GM19452 (cell line): ENCODE results near the gene ST6GALNAC2.

Experiments used
- ATAC-seq: cut with Tn5 transposase; IDR thresholded peaks from one replicate; pipeline ENCODE4 v1.9.1; 2021; ENCODE audit not compliant: unreplicated experiment

Gene ST6GALNAC2

DNA sequence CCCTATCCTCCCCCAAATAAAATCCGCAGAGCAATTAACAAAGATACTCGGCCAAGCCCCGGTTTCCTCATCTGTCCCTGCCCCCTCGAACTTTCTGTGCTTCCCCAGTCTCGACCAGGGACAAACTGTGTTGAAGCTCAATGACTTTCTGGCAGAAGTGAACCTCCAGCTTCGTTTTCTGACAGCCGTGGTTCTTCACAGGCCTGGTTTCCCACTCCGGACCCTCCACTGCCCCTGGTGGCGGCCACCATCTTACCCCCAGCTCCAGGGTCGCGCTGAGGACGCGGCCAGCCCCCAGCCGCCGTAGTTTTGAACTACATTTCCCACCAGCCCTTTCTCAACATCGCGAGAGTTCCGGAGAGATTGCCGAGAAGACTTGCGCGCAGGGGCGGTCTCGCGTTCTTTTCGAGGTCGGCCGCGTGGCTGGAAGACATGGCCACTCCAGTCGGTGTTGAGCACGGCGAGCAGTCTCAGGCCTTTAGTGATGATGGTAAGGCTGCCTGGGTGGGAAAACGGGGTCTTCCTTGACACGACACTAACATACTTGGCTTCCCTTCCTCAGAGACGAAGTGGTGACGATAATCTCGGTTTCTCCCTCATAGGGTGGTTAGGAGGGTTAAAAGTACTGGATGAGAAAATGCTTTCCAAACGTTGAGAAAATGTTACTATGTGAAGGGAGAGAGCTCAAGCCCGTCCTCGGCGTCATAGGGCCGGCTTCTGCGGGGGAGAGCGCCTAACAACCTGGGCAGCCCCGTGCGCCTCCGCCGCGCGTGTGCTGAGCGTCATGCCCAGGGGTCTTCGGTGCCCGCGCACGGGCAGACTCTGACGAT, 28.1 kb downstream of the ST6GALNAC2 start:
- ATAC-seq: peak; percentile 80

DNA sequence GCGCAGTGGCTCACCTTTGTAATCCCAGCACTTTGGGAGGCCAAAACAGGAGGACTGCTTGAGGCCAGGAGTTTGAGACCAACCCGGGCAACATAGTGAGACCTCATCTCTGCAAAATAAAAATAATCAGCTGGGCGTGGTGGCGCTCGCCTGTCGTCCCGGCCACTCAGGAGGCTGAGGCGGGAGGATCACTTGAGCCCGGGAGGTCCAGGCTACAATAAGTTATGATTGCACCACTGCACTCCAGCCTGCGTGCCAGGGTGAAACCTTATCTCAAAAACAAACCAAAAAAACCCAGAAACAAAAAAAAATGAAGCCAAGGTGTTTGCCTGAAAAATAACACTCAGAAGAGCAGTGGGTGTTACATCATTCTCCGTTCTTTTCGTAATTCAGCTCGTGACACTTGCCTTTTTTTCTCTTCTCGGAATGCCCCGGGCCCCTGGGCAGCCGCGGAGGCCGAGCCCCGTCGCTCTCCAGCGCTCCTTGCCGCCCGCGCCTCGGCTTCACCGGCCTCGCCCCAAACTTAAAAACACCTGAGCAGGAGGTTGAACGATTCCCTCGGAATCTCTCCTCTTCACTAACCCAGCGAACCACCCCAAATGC, 28.8 kb downstream of the ST6GALNAC2 start:
- ATAC-seq: peak; percentile 15

DNA sequence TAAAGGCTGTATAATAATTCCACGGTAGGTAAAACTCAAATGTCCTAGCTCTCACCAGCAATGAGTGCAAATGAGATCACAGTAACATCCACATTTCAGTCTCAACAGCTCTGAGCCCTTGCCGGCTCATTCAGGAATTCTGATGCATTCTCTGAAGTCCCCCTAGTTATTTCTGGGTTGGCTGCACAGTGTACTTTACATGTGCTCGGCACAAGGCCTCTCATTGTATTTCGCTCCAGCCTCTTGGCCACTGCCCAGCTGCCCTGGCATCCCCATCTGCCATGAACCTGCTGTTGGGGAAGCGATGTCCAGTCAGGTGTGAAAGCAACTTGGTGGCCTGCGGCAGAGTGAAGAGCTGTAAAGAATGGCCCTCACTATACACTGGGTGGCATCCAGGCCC, 31.5 kb downstream of the ST6GALNAC2 start:
- no peak for ATAC-seq

DNA sequence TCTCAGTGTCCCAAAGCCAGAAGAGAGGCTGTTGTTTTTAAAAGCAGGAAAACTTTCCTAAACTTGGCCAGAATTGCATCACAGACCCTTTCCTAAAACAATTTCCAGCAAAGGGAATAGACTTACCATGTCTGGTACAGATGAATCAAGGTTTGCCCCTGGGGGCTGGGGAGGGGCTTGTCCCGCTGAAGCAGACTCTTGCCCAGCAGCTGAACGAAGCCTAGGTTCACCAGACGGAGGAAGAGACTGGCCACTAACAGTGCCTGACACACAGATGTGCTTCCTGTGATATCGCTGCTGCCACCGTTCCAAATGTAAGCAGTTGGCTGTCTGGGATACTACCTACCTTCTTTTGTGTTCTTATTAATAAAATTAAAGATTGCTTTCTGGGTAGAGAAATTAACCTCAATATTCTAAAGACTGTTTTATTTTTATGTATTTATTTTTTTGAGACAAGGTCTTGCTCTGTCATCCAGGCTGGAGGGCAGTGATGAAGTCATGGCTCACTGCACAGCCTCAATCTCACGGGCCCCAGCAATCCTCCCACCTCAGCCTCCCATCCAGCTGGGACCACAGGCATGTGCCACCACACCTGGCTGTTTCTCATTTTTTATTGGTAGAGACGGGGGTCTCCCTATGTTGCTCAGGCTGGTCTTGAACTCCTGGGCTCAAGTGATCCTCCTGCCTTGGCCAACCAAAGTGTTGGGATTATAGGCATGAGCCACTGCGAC, 32.3 kb downstream of the ST6GALNAC2 start:
- ATAC-seq: no peak

DNA sequence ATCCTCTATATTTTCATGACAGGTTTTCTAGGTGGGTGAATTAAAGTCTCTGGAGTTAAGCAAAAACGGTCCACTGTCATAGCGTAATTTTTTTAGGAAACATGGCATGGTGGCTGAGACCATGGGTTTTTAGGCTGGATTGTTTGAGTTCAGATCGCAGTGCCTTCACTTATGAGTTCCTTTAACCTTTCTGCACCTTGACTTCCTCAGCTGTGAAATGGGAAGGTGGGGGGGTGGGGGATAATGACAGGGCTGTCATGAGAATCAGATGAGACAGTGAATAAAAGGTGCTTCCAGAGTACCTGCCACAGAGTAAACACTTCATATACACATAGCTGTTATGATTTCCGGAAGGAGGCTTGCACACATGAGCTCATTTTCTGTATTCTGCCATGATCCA, 34.0 kb downstream of the ST6GALNAC2 start:
- no peak for ATAC-seq

DNA sequence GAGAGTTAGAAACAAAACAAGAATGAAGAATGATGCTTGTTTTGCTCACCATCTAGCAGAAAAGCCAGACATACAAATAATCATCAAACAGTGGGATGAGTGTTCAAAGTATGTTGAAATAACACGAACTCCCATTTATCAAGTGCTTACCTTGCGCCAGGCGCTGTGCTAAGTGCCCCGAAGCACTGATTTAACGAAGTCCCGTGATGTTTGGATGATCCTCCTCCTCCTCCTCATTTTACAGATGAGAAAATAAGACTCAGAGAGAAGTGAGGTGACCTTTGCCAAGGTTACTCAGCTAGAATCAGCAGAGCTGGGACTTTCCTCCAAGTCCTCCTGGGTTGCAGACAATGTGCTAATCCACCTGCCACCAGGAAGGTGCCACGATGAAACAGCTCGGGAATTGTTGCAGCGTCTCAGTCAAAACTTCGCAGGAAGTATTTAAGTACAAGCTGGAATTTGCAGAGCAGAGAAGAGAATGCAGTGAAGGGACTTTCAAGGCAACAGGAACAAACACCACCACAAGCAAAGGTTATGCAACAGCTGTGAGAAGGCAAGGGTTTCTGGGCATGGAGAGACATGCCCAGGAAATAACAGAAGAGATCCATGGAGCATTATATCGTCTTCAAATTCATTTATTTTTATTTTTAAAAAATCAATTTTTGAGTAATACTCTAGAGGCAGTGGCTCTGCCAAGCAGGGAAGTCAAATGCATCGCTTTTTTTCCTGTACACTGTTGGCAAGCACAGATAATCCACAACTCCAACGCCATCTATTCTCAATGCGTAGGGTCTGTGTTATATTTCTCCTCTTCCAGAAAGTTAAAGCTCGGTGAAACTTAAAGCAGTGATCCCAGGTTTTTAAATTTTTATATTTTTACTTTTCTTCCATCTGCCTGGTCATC, 34.7 kb downstream of the ST6GALNAC2 start:
- no peak for ATAC-seq

DNA sequence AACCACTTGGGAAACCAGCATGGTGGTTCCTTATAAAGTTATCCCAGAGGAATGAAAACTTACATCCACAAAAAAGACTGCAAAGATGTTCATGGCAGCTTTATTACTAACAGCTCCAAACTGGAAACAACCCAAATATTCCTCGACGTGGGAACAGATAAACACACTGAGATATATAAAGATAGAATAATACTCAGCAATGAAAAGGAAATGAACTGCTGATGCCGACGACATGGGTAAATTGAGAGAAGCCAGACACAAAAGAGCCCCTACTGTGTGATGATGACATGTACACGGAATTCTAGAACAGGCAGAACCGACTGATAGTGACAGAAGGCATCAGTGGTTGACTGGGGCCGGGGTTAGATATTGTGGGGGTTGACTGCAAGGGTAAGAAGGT, 36.1 kb downstream of the ST6GALNAC2 start:
- no peak for ATAC-seq

DNA sequence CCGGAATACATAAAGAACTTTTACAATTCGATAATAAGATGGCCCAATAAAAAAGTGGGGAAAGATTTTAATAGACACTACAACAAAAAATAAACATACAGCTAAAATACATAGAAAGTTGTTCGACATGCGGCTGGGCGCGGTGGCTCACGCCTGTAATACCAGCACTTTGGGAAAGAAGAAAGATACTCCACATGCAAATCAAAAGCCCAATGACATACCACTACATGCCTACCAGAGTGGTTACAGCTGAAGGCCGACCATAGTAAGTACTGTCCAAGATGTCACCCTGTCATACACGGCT, 36.5 kb downstream of the ST6GALNAC2 start:
- ATAC-seq: no peak

DNA sequence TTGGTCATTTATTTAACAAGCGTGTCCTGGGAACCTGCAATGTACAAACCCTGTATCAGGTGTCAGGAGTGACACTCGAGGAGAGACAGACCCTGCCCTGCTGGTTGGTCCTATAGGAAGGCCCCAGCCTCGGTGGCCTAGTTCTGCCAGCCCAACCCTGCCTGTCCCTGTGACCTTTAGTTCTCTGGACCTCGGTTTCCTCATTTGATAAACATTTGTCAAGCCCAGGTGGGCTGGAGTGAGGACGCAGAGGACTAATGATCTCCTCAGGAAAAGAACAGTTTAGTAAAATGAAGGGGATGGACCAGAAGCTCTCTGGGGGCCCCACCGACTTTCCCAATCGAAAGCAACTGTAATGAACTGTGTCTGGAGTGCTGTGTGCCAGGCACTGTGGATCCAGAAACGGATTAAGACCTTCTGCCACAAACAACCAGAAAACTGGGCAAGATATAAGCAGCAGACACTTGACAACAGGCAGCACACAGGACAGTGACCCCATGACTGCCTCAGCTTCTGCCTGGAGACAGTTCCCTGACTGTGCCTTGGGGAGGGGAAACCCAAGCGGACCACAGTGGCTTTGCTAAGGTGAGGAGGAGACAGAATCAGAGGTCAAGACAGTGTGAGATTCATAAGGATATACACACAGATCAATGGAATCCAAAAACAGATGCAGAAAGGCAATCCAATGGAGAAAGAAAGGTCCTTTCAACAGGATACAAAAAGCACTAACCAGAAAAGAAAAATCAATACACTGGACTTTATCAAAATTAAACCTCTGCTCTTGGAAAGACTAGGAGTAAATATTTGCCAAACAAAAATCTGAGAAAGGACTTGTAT, 37.1 kb downstream of the ST6GALNAC2 start:
- no peak for ATAC-seq

DNA sequence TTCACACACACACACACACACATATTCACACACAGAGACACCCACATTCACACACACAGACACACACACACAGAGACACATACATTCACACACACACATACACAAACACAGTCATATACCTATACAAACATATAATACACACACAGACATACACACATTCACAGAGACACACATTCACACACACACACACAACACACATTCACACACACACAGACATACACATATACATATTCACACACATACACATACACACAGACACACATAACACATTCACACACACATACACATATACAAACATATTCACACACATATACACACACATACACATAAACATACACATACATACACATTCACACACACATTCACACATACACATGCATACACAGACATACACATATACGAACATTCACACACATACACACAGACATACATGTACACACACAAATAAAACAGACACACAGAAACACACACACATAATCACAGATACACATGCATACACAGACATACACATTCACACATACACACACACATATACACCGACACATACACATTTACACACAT, 37.9 kb downstream of the ST6GALNAC2 start:
- no peak for ATAC-seq

DNA sequence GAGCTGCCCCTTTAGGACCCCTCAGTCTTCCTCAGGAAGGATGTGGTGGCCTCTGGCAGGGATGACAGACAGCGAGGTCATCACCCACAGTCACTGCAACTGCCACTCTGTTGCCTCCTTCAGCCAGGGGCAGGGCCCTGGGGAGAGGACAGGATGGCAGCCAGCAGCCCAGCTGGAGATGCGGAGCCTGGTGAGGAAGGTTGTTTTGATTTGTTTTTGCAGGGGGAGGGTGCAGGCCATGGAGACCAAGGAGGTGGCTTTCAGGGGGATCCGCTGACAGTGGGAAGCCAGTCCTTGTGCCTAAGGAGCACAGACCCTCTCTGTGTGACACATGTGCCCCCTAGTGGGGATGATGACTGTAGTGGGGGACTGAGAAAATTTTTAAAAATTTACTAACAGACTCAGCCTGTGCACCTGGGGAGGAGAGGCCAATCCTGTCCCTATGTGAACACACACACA, 38.4 kb downstream of the ST6GALNAC2 start:
- no peak for ATAC-seq

DNA sequence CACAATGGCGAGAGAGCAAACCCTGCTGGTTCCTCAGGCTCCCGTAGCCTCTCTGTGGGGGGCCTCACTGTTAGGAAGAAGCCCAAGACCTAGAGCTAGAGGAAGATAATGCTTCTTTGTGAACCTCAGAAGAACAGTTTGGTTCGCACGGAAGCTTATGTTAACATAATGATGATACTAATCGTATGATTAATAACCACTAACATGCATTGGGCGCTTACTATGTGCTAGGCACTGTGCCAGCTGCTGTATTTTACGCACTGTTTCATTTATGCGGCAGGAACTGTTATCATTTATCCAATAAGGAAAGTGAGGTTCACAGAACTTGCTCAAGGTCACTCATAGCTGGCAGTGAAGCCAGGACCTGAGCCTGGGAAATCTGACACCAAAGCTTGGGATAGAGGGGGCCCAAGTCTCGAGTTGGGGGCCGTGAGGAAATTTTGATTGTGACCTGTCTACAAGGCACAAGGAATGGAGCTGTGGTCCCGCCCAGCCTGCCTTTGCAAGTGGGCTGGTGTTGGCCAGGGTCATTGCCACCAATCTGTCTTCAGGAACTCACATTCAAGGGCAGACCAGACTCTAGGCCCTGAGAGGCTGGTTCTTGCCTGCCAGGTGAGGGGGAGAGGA, 39.0 kb downstream of the ST6GALNAC2 start:
- ATAC-seq: no peak

DNA sequence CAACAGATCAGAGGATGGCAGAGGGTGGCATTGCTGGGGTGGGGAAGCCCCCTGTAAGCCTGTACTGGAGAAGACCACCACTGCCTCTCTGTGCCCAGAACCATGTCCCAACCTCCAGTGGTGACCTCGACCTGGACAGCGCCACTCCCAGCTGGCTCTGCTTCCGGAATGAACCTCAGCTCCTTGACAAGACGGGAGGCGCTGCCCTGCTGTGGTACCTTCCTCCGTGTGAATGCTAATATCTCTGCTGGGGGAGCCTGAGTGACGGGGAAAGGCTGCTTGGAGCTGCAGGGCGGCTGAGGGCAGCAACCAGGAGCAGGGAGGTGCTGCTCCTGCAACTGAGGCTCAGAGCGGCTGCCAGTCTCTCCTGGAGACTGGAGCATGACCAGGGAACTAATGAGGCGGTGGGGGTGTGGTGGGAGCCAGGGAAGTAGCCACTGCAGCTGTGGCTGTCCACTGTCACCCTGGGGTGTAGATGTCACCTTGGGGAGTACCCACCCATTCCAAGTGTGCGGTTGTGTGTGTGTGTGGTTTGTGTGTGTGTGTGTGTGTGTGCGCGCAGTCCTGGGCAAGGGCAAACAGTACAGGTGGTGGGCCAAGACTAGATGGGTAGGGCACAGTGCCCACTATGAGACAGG, 39.6 kb downstream of the ST6GALNAC2 start:
- ATAC-seq: no peak

DNA sequence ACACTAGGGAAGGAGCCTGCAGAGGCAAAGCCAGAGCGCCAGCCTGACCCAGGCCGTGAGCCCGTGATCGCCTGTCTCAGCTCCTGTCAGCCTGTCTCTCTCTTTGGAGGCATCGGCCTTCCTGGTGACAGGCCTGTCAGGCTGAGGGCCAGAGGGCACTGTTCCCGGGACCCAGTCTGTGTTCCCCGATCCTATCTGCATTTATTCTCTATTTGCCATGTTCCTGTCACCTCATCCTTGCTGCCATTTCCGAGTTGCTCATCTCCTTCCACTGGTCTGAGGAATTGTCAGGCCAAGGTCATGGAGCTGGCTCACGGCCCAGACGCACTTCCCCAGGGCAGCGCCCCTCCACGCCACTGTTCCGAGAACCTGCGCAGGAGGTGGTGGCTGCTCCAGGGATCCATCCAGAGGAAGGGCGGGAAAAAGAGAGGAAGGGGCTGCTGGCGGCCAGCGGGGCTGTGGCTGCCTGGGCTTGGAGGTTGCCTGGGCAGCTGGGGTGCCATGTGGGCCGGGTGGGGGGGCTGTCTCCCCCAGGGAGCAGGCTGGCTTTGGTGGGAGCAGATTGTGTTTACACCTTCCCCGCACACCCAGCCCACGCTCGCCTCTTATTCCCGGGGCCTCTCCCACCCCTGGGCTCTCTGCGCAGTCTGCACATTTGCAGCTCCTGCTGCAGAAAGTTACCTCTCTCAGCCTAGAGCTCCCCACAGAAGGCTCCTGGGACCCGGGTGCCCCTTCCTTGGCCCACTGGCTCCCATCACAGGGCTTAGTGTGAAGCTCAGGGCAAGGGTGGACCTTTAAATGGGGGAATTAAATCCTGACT, 40.9 kb downstream of the ST6GALNAC2 start:
- no peak for ATAC-seq

DNA sequence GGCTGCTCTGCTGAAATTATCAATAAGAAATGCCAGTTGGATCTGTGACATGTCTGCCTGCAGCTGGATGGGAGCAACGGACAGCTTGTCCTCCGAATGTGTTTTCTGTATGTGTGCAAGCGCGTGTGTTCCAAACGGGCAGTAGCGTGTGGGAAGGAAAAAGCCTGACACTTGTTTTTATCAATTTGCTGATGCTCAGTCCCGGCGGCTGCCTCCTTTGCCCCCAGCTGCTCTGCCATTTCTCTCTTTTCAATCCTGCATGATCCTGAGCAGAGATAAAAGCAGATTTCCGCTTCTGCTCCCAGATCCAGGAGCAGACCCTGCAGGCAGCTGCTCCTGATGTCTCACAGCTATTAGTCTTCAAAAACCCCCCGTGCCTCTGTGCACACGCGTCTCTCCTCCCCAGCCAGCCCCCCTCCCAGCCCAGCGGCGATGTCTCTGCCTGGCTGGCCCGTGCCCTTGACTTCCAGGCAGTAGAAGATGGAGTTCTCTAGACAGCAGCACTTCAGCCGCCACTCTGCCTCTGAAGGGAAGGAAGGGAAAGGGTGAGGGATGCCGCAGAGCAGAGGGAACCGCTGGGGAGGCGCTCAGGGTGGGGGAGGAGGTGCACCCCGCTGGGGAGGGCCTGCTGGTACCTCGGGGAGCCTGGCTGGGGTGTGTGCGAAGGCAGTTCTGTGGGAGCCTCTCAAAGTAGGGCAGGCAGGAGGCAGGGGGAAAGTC, 41.7 kb downstream of the ST6GALNAC2 start:
- no peak for ATAC-seq

DNA sequence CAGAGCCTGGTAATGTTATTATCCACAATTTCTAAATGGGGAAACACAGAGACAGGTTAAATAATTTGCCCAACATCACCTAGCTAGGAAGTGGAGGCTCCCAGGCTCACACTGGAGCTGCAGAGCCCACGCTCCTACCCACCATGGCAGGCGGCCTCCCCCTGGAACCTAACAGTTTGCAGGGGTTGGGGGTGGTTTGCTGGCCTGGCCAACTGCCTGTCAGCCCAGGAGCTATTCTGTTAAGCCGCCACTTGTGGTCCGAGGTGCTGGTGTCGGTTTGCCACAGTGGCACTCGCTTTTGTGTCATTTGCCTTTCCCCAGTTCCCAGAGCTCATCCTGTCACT, 42.2 kb downstream of the ST6GALNAC2 start:
- no peak for ATAC-seq

DNA sequence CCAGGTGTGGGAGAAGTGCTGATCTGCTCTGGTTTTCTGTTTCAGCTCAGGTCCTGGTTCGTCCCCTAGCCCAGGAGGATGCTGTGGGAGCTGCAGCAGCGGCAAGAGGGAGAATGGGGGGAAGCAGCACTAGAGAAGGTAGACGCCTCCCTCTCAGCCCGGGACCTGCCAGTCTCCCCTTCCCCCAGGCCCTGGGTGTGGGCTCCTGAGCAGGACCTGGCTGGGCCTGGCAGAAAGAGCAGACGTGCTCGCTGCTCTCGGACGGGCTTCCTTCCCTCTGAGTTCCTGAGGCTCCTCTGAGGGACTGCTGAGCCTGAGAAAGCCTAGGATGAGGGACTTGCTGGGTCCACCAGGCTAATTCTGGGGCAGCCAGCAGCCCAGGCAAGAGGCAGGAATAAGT, 42.7 kb downstream of the ST6GALNAC2 start:
- ATAC-seq: no peak

DNA sequence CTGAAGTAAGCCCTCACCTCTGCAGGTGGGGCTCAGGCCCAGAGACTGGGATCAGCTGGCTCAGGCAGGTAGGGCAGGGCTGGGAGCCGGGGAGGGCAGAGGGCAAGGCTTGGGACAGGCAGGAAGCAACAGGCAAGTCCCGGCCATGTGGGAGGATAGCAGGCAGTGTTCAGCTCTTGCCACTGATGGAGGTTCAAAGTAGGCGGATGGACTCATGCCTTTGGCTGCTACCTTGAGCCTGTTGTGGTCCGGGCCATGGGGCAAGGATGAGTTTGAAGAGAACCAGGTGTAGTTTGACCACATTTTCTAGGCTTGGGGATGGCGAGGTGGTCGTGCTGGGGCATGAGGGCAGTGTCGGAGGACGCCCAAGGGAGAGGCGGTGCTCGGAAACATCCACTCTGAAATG, 43.1 kb downstream of the ST6GALNAC2 start:
- no peak for ATAC-seq
